Body of pancreas (tissue), 4 donors: ENCODE measurements around the gene KLHL18.

Source experiments
- POLR2A ChIP-seq, 3 donors: fragments of 450-650 bp; IDR thresholded peaks; one replicate each; pipeline ENCODE4 v1.6.1; 2016; ENCODE audit warnings: antibody characterized with exemption in 3 of 3, mild to moderate bottlenecking in 2 of 3
- TF ChIP-seq, protein P1 (sequence below), 7 experiments: fragments of 450-650 bp in 4 of 7; fragments of 200-600 bp in 3 of 7; sonication (generic) in 3 of 7; IDR thresholded peaks; one replicate each; pipeline ENCODE4 v1.5.1; 2016 to 2019; ENCODE audit warnings: antibody characterized with exemption in 7 of 7

DNA sequence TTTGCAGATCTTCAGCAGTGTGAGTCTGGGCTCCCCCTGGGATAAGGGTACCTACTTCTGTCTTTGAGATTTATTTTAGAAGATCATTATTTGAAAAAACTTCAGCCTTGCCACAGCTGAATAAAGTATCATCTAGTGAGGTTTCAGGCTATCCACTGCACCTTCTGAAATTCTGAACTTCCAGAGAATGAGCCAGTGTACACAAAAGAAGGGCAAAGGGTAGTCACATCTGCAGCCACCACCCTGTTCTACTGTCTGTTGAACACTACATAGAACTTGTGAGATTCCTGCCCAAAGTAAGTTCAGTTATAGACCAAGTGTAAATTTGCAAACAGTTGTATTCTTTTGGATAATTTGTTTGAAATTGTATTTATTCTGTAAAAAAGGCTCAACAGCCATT is 60.1 kb downstream of the KLHL18 start:
- TF ChIP-seq POLR2A (IDR thresholded peaks at IDR 0.05): no peak
- TF ChIP-seq, protein P1, sequence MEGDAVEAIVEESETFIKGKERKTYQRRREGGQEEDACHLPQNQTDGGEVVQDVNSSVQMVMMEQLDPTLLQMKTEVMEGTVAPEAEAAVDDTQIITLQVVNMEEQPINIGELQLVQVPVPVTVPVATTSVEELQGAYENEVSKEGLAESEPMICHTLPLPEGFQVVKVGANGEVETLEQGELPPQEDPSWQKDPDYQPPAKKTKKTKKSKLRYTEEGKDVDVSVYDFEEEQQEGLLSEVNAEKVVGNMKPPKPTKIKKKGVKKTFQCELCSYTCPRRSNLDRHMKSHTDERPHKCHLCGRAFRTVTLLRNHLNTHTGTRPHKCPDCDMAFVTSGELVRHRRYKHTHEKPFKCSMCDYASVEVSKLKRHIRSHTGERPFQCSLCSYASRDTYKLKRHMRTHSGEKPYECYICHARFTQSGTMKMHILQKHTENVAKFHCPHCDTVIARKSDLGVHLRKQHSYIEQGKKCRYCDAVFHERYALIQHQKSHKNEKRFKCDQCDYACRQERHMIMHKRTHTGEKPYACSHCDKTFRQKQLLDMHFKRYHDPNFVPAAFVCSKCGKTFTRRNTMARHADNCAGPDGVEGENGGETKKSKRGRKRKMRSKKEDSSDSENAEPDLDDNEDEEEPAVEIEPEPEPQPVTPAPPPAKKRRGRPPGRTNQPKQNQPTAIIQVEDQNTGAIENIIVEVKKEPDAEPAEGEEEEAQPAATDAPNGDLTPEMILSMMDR (IDR thresholded peaks at IDR 0.05): no peak
